Endothelial cell of umbilical vein (primary cell): Measurements from ENCODE around the gene PPP1R3E.
A peak's percentile ranks its signal among the peaks of the same experiment; 100 is the strongest.

Experiments
- EZH2 ChIP-seq: IDR thresholded peaks from 2 replicates; pipeline ENCODE4 v1.6.1; 2012; ENCODE audit warnings: borderline replicate concordance, low read depth, mild to moderate bottlenecking, moderate library complexity, low read length, inconsistent platforms; ENCODE audit not compliant: severe bottlenecking
- TF ChIP-seq, protein P1 (sequence below), 2 donors: IDR thresholded peaks; 1 replicate in 1 of 2; 2 replicates in 1 of 2; pipeline ENCODE4 v1.5.1; 2011; ENCODE audit warnings: low read length in 2 of 2, mild to moderate bottlenecking in 2 of 2, moderate library complexity in 2 of 2, control low read depth in 1 of 2, inconsistent platforms in 1 of 2, low read depth in 1 of 2; ENCODE audit not compliant: insufficient read depth in 1 of 2; ENCODE audit errors: extremely low read depth in 1 of 2

DNA sequence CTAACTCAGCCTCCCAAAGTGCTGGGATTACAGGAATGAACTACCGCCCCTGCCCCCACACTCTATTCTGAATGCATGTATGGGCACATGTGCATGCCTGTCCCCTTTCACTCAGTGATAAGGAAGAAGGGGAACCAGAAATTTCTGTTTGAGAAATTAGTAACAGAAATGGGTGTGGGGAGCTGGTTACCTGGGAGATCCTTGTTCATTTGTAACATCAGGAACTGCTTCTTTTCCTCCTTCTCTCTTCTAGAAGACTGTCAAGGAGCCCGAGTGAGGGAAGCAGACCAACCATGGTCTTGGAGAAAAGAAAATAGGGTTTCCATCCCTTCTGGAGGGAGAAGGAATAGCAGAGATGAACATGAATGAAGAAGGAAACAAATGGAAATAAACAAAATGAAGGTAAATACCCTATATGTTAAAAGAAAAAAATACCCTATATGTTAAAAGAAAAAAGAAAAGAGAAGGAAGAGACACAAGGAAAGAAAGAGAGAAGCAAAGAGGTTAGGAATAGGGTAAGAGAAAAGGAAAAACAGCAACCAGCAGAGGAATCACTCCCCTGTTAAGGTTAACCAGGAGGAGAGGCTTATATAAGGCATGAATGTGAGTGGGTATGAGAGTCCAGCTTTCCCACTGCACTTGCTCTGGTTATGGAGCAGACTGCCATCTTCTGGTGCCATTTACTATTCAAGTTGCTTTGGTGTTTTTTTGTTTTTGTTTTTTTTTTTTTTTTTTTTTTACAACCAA lies 3.3 kb downstream of the PPP1R3E start:
- TF ChIP-seq, protein P1, sequence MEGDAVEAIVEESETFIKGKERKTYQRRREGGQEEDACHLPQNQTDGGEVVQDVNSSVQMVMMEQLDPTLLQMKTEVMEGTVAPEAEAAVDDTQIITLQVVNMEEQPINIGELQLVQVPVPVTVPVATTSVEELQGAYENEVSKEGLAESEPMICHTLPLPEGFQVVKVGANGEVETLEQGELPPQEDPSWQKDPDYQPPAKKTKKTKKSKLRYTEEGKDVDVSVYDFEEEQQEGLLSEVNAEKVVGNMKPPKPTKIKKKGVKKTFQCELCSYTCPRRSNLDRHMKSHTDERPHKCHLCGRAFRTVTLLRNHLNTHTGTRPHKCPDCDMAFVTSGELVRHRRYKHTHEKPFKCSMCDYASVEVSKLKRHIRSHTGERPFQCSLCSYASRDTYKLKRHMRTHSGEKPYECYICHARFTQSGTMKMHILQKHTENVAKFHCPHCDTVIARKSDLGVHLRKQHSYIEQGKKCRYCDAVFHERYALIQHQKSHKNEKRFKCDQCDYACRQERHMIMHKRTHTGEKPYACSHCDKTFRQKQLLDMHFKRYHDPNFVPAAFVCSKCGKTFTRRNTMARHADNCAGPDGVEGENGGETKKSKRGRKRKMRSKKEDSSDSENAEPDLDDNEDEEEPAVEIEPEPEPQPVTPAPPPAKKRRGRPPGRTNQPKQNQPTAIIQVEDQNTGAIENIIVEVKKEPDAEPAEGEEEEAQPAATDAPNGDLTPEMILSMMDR (IDR thresholded peaks at IDR 0.05; ENCODE audit: extremely low read depth in 1 of 2, insufficient read depth in 1 of 2, low read depth in 1 of 2, low read length in 2 of 2): peak; percentile 11 to 18
- TF ChIP-seq EZH2: no peak
